DOHH2 (cell line): ENCODE results near the gene CPD.

Experiments used
- EZH2phosphoT487 ChIP-seq: fragments of 200-600 bp; sonication (generic); IDR thresholded peaks from 2 replicates; pipeline ENCODE4 v1.6.1; 2017; ENCODE audit warnings: borderline replicate concordance, mild to moderate bottlenecking, antibody characterized with exemption, low read length, moderate library complexity, mixed read lengths
- TF ChIP-seq, protein P1 (sequence below): fragments of 200-600 bp; sonication (generic); IDR thresholded peaks from one replicate; pipeline ENCODE4 v1.5.1; 2014; ENCODE audit warnings: antibody characterized with exemption, mild to moderate bottlenecking, low read depth, low read length; ENCODE audit not compliant: poor library complexity, severe bottlenecking

DNA sequence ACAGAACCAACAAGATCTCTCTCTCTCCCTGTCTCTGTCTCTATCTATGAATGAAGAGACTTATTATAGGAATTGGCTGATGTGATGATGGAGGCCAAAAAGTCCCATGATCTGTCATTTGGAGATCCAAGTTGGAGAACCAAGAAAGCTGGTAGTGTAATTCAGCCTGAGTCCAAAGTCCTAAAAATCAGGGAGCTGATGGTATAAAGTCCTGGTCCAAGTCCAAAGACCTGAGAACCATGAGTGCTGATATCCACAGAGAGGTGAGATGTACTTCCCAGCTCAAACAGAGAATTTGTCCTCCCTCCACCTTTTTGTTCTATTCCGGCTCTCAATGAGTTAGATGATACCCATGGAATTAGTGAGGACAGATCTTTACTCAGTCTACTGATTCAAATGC lies 29.5 kb upstream of the CPD start:
- TF ChIP-seq, protein P1, sequence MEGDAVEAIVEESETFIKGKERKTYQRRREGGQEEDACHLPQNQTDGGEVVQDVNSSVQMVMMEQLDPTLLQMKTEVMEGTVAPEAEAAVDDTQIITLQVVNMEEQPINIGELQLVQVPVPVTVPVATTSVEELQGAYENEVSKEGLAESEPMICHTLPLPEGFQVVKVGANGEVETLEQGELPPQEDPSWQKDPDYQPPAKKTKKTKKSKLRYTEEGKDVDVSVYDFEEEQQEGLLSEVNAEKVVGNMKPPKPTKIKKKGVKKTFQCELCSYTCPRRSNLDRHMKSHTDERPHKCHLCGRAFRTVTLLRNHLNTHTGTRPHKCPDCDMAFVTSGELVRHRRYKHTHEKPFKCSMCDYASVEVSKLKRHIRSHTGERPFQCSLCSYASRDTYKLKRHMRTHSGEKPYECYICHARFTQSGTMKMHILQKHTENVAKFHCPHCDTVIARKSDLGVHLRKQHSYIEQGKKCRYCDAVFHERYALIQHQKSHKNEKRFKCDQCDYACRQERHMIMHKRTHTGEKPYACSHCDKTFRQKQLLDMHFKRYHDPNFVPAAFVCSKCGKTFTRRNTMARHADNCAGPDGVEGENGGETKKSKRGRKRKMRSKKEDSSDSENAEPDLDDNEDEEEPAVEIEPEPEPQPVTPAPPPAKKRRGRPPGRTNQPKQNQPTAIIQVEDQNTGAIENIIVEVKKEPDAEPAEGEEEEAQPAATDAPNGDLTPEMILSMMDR: no peak
- no peak for TF ChIP-seq EZH2phosphoT487
